Measurements from ENCODE around the gene BPI.
"Not testable (repeated sequence)": the region's sequence is repeated elsewhere in the genome, so short reads cannot be mapped to it uniquely, and the experiment has no call there.

BPI gene

DNA sequence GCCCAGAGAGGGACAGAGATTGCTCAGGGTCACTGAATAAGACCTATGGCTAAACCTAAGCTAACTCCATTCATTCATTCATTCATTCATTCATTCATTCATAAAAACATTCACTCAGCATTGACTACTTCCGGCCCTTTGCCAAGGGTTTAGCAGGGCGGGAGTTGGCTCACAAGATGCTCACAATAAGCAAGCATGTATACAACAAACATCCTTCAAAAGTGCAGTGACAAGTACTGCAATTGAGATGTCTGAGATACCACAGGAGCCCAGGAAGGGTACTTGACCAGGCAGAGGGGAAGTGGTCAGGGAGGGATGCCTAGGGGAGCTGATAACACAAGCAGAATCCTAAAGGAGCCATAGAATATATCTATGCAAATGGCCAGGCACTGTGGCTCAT is 25.2 kb upstream of the BPI start:
- no peak overlapping the region for H3K4me3 ChIP-seq (ENCODE audit: low read length)
- H3K27me3 ChIP-seq (ENCODE audit: control insufficient read depth, insufficient read depth, low read length) = no peaks in the 10 kb centered on the region
- H3K9ac ChIP-seq (ENCODE audit: low read length) = no peak overlapping the region
- H3K36me3 ChIP-seq (ENCODE audit: control insufficient read depth, low read depth, low read length) = no peaks in the 10 kb centered on the region
- H3K4me1 ChIP-seq (ENCODE audit: control insufficient read depth, low read depth, low read length) = no peaks in the 10 kb centered on the region
- H3K9me3 ChIP-seq (ENCODE audit: control insufficient read depth, low read depth, low read length) = no peaks in the 10 kb centered on the region
- H3K27ac ChIP-seq (ENCODE audit: low read length) = no peak overlapping the region

DNA sequence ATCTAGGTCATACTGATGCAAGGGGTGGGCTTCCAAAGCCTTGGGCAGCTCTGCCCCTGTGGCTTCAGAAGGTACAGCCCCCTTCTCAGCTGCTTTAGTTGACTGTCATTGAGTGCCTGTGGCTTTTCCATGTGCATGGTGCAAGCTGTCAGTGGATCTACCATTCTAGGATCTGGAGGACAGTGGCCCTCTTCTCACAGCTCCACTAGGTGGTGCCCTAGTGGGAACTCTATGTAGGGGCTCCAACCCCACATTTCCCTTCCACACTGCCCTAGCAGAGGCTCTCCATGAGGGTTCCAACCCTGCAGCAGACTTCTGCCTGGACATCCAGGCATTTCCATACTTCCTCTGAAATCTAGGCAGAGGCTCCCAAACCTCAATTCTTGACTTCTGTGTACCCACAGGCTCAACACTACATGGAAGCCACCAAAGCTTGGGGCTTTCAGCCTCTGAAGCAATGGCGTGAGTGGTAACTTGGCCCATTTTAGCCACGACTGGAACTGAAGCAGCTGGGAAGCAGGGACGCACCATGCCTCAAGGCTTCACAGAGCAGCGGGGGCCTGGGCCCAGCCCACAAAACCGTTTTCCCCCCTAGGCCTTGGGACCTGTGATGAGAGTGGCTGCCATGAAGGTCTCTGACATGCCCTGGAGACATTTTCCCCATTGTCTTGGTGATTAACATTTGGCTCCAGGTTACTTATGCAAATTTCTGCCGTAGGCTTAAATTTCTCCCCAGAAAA is 22.6 kb upstream of the BPI start:
- H3K4me3 ChIP-seq (ENCODE audit: low read length); H3K36me3 ChIP-seq (ENCODE audit: control insufficient read depth, low read depth, low read length); H3K9ac ChIP-seq (ENCODE audit: low read length); H3K27ac ChIP-seq (ENCODE audit: low read length); H3K27me3 ChIP-seq (ENCODE audit: control insufficient read depth, insufficient read depth, low read length); H3K9me3 ChIP-seq (ENCODE audit: control insufficient read depth, low read depth, low read length); H3K4me1 ChIP-seq (ENCODE audit: control insufficient read depth, low read depth, low read length): not testable (repeated sequence)

DNA sequence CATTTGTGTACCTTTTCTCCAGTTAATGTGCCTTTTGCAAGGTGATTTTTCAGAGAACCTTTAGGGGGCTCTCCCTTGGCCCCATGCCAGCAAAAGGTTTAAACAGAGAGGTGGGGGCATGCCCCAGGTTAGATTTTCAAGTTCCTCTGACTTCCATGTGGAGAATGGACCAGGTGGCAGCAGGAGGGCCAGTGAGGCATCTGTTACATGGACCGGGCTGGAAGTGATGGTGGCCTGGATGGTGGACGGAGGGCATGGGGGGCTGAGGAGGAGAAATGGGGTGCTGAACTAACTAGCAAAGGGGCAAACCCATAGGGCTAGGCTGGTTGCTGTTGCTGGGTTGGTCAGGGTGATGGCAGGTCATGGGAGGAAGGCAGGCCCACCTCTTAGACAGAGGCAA is 20.7 kb upstream of the BPI start:
- no peaks in the 10 kb centered on the region for H3K9me3 ChIP-seq (ENCODE audit: control insufficient read depth, low read depth, low read length)
- no peak overlapping the region for H3K9ac ChIP-seq (ENCODE audit: low read length)
- no peak overlapping the region for H3K4me3 ChIP-seq (ENCODE audit: low read length)
- H3K36me3 ChIP-seq (ENCODE audit: control insufficient read depth, low read depth, low read length) = no peaks in the 10 kb centered on the region
- no peak overlapping the region for H3K27ac ChIP-seq (ENCODE audit: low read length)
- H3K4me1 ChIP-seq (ENCODE audit: control insufficient read depth, low read depth, low read length) = peaks cover 8% of the 10 kb centered on the region
- H3K27me3 ChIP-seq (ENCODE audit: control insufficient read depth, insufficient read depth, low read length) = no peaks in the 10 kb centered on the region

DNA sequence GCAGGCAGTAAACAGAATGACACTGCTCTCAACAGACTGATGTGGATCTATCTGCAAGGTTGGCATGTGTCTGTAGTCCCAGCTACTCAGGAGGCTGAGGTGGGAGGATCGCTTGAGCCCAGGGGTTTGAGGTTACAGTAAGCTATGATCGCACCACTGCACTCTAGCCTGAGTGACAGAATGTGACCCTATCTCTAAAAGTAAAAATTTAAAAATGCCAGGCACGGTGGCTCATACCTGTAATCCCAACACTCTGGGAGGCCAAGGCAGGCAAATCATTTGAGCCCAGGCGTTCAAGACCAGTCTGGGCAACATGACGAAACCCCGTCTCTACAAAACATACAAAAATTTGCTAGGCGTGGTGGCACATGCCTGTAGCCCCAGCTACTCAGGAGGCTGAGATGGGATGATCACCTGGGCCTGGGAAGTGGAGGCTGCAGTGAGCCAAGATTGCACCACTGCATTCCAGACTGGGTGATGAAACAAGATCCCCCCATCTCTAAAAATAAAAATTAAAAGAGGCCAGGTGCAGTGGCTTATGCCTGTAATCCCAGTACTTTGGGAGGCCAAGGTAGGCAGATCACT is 19.8 kb upstream of the BPI start:
- not testable (repeated sequence) for H3K4me3 ChIP-seq (ENCODE audit: low read length); H3K9me3 ChIP-seq (ENCODE audit: control insufficient read depth, low read depth, low read length); H3K36me3 ChIP-seq (ENCODE audit: control insufficient read depth, low read depth, low read length); H3K9ac ChIP-seq (ENCODE audit: low read length); H3K27ac ChIP-seq (ENCODE audit: low read length); H3K27me3 ChIP-seq (ENCODE audit: control insufficient read depth, insufficient read depth, low read length); H3K4me1 ChIP-seq (ENCODE audit: control insufficient read depth, low read depth, low read length)

DNA sequence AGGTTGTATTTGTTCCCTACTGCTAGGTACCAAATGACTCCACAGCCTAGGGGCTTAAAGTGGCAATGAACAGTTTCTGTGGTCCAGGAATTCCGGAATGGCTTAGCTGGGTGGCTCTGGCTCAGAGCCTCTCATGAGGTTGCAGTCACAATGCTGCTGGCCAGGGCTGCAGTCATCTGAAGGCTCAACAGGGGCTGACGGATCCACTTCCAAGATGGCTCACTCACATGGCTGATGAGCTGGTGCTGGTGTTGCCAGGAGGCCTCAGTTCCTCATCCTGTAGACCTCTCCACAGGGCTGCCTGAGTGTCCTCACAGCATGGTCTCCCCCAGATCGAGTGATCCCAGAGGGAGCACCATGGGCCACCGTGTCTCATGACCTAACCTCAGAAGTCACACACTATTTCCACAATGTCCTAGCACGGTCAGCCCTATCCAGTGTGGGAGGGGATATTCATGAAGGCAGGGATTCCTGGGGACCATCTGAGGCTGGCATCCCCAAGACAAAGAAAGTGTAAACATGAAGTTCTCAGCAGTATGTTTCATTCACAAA is 19.0 kb upstream of the BPI start:
- H3K4me1 ChIP-seq (ENCODE audit: control insufficient read depth, low read depth, low read length) = peaks cover 8% of the 10 kb centered on the region

DNA sequence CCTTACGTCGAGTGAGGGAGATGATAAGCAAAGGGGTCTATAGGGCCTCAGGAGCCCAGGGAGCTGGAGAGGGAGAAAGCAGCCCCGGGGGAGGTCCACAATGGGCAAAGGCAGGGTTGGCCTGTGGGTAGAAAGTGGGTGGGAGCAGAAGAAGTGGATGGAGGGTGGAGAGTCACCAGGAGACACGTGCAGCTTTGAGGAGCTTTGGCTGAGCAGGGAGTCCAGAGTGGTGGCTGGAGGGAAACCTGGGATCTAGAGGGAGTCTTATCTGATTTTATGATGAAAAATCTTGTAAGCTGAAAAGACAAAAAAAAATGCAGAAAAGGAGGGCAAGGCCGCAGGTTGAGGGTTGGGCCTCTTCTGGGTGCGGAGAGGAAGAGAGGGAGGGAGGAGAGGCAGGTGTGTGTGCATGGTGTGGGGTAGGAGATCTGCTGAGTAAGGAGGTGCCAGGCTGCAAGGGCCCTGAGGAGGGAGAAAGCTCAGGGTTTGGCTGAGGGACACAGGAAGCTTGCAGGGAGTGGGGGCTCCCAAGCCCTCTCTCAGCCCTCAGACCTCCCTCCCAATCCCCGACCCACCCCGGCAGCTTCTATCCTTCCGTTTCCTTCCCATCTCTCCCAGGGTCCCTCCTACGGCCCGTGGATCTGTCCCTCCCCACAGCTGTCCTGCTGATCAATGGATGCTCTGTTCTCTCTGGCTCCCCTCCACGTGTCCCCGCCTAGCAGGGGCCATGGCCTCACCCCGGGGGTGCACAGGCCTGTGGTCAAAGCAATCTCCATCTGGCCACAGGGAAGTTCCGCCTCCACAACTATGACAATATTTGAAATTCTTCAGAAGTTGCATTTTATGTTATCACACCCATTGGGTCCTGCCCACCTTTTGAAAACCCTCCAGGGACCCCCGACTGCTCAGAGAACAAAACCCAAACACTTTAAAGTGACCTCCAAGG is 17.1 kb upstream of the BPI start:
- H3K4me1 ChIP-seq (ENCODE audit: control insufficient read depth, low read depth, low read length) = peaks cover 8% of the 10 kb centered on the region
- no peaks in the 10 kb centered on the region for H3K36me3 ChIP-seq (ENCODE audit: control insufficient read depth, low read depth, low read length)
- no peak overlapping the region for H3K27ac ChIP-seq (ENCODE audit: low read length)
- no peak overlapping the region for H3K9ac ChIP-seq (ENCODE audit: low read length)
- H3K27me3 ChIP-seq (ENCODE audit: control insufficient read depth, insufficient read depth, low read length) = no peaks in the 10 kb centered on the region
- H3K4me3 ChIP-seq (ENCODE audit: low read length) = no peak overlapping the region
- H3K9me3 ChIP-seq (ENCODE audit: control insufficient read depth, low read depth, low read length) = no peaks in the 10 kb centered on the region

More for the DNA sequence above, 19.0 kb upstream of the BPI start:
- no peaks in the 10 kb centered on the region for H3K36me3 ChIP-seq (ENCODE audit: control insufficient read depth, low read depth, low read length)
- no peak overlapping the region for H3K27ac ChIP-seq (ENCODE audit: low read length)
- H3K9ac ChIP-seq (ENCODE audit: low read length) = no peak overlapping the region
- no peaks in the 10 kb centered on the region for H3K9me3 ChIP-seq (ENCODE audit: control insufficient read depth, low read depth, low read length)
- H3K27me3 ChIP-seq (ENCODE audit: control insufficient read depth, insufficient read depth, low read length) = no peaks in the 10 kb centered on the region
- H3K4me3 ChIP-seq (ENCODE audit: low read length) = no peak overlapping the region

DNA sequence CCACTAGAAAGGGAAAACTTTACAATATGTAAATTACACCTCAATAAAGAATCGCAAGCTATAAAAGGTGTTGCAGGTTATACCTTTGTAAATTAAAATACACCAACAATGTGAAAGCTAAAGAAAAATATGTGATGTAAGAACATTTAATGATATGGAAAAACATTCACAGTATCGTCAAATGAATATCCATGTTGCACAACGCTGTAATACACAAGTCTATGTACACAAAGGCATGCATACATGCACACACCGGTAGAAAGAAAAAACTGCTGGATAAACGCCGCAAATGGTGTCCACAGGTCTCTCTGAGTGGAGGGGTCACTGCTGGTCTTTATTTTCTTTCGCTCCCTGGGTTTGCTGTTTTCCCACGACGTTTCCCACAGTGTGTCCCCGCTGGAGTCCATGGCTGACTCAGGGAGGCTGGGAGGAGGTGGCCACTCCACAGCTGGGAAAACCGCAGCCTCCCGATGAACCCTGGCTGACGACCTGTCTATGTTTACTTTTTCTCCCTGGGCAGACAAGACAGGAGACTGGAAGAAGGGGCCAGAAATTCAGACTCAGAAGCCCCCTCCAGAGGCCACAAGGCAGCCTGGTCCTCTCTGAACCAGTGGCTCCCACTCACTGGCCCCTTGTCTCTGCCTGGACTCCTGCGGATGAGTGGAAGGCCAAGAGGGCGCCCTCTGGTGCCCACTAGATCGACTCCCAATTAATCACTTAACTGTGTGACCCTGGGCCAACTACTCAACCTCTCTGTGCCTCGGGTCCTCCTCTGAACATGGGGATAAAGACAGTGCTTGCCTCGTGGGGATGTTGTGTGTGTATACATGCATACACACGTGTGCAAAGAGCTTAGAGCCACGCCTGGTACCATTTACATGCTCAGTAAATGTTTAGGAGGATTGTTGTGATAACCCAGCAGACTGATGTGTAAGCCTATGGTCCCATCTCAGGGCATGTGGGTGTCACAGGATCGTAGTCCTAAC is 12.8 kb upstream of the BPI start:
- no peaks in the 10 kb centered on the region for H3K36me3 ChIP-seq (ENCODE audit: control insufficient read depth, low read depth, low read length)
- H3K4me3 ChIP-seq (ENCODE audit: low read length) = no peak overlapping the region
- H3K27ac ChIP-seq (ENCODE audit: low read length) = no peak overlapping the region
- H3K4me1 ChIP-seq (ENCODE audit: control insufficient read depth, low read depth, low read length) = peaks cover 8% of the 10 kb centered on the region
- H3K9ac ChIP-seq (ENCODE audit: low read length) = no peak overlapping the region
- no peaks in the 10 kb centered on the region for H3K9me3 ChIP-seq (ENCODE audit: control insufficient read depth, low read depth, low read length)
- H3K27me3 ChIP-seq (ENCODE audit: control insufficient read depth, insufficient read depth, low read length) = no peaks in the 10 kb centered on the region

DNA sequence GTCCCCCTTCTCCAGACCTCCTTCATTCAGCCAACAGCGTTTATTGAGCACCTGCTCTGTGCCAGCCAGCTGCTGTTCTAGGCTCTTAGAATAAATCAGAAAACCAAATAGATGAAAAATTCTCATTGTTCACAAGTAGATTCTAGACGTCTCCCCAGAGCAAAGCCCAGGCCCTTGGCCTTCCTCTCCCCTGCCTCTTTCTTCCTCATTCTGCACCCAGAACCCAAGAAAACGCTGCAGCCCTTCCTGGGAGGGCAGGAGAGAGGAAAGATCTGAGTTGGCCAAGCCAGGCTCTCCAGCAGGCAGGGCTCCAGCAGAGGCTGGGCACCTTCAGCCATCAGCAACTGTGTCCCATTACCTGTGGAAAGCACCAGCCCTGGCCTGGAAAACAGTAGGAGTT is 12.0 kb upstream of the BPI start:
- Histone ChIP-seq H3K36me3 (ENCODE audit: control insufficient read depth, low read depth, low read length) (no peaks in the 10 kb centered on the region), H3K27me3 (ENCODE audit: control insufficient read depth, insufficient read depth, low read length) (no peaks in the 10 kb centered on the region), H3K4me3 (ENCODE audit: low read length) (no peak overlapping the region), H3K9ac (ENCODE audit: low read length) (no peak overlapping the region), H3K27ac (ENCODE audit: low read length) (no peak overlapping the region), H3K4me1 (ENCODE audit: control insufficient read depth, low read depth, low read length) (peaks cover 5% of the 10 kb centered on the region), H3K9me3 (ENCODE audit: control insufficient read depth, low read depth, low read length) (no peaks in the 10 kb centered on the region)

DNA sequence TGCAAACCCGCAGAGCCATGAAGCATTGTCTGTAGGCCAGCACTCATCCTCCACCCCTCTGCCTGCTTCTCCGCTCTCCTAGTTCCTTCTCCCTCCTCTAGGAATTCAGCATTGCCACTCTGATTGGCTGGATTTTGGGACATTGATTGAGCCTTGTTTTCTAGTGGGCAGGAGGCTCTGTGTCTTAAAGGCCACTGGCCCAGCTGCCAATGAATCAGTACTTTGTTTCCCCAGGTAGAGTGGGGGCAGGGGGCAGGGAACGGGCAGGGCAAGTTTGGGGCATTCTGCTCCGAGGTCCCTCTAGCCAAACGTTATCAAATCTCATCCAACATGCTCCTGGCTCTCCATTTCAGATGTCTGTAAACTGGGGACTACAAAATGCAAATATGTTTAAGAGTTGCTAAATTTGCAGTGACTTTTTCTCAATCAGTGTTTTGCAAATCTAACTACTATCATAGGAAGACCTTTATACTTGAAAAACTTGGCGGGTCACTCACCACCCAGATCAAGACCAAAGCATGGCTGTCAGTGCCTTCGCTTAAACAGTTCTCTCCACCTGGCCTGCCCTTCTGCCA is 10.4 kb upstream of the BPI start:
- no peaks in the 10 kb centered on the region for H3K36me3 ChIP-seq (ENCODE audit: control insufficient read depth, low read depth, low read length)
- no peaks in the 10 kb centered on the region for H3K9me3 ChIP-seq (ENCODE audit: control insufficient read depth, low read depth, low read length)
- no peak overlapping the region for H3K9ac ChIP-seq (ENCODE audit: low read length)
- no peaks in the 10 kb centered on the region for H3K4me1 ChIP-seq (ENCODE audit: control insufficient read depth, low read depth, low read length)
- H3K27ac ChIP-seq (ENCODE audit: low read length) = no peak overlapping the region
- H3K4me3 ChIP-seq (ENCODE audit: low read length) = no peak overlapping the region
- H3K27me3 ChIP-seq (ENCODE audit: control insufficient read depth, insufficient read depth, low read length) = no peaks in the 10 kb centered on the region

DNA sequence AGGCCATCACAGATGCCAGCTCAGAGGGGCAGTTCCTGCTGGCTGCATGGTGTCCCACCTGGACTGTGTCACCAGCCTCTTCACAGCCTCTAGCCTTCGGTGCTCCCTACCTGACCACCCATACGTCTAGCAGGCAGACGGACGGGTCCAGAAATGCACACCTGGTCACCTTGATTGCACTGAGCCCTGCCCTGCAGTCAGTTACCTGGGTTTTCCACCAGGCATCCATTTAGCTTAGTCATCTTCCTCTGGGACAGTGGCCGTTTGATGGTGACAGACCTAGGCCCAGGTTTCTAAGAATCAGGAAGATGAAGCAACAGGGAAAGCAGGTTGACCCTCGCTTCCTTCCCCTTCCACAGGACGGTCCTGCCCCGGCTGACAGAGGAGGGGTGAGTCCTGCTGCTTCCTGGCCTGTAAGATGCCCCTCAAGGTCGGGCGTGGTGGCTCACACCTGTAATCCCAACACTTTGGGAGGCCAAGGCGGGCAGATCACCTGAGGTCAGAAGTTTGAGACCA is 9.8 kb upstream of the BPI start:
- no peaks in the 10 kb centered on the region for H3K4me1 ChIP-seq (ENCODE audit: control insufficient read depth, low read depth, low read length)
- no peak overlapping the region for H3K9ac ChIP-seq (ENCODE audit: low read length)
- no peak overlapping the region for H3K4me3 ChIP-seq (ENCODE audit: low read length)
- H3K36me3 ChIP-seq (ENCODE audit: control insufficient read depth, low read depth, low read length) = no peaks in the 10 kb centered on the region
- H3K9me3 ChIP-seq (ENCODE audit: control insufficient read depth, low read depth, low read length) = no peaks in the 10 kb centered on the region
- H3K27ac ChIP-seq (ENCODE audit: low read length) = no peak overlapping the region
- no peaks in the 10 kb centered on the region for H3K27me3 ChIP-seq (ENCODE audit: control insufficient read depth, insufficient read depth, low read length)
